ENCODE measurements around the gene PCNX4.

Gene PCNX4

DNA sequence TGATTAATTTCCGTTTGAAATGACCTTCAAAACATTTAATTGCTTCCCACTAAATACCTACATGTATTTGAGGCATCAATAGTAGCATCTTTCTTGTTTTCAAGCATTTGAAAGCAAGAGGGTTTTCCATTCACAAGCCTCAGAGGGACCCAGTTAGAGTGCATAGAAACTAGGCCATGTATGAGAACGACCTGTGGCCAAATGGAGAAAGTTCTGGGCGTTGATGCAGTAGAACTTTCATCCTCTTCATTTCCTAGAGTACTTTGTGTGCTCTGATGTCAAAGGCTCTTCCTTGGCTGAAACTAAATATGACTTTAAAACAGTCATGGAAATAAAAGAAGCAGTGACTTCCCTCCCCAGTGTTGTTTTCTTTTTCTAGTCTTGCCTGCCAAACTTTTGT, 74.4 kb downstream of the PCNX4 start:
- TF ChIP-seq EZH2 (IDR thresholded peaks at IDR 0.05; ENCODE audit: borderline replicate concordance, low read length) (no peak), CTCF (IDR thresholded peaks at IDR 0.05; ENCODE audit: low read length) (no peak)
- H3K36me3 ChIP-seq (ENCODE audit: insufficient read depth, low read length): no peaks in the 10 kb centered on the region
- no peaks in the 10 kb centered on the region for H3F3A ChIP-seq (ENCODE audit: insufficient read depth, low read length)
- peak overlapping the region; percentile 91; the same call in 1 of the 2 replicates for H3K4me2 ChIP-seq (ENCODE audit: low read length)
- peaks cover 37% of the 10 kb centered on the region for H3K4me1 ChIP-seq (ENCODE audit: insufficient read depth, low read length, severe bottlenecking)
- H3K79me2 ChIP-seq (ENCODE audit: insufficient read depth, low read length): peaks cover 13% of the 10 kb centered on the region
- H3K9me3 ChIP-seq (ENCODE audit: low read length): no peaks in the 10 kb centered on the region
- H3K27ac ChIP-seq (ENCODE audit: low read depth, low read length, poor library complexity, severe bottlenecking): peak overlapping the region; percentile 29
- no peak overlapping the region for H3K9ac ChIP-seq (ENCODE audit: low read length)
- no peaks in the 10 kb centered on the region for H3K27me3 ChIP-seq (ENCODE audit: insufficient read depth, low read length)
- H3K9me2 ChIP-seq (ENCODE audit: low read depth, low read length): no peaks in the 10 kb centered on the region
- no peak overlapping the region for H2AFZ ChIP-seq (ENCODE audit: low read length)
- no peak overlapping the region for H3K4me3 ChIP-seq (ENCODE audit: low read depth, low read length, poor library complexity, severe bottlenecking)
- no peaks in the 10 kb centered on the region for H4K20me1 ChIP-seq (ENCODE audit: insufficient read depth, low read length)

GRCh38 chr14:60169722-60170121, 78.0 kb downstream of the PCNX4 start:
- H3K4me2 ChIP-seq (ENCODE audit: low read length): no peak overlapping the region
- H3K9me2 ChIP-seq (ENCODE audit: low read depth, low read length): no peaks in the 10 kb centered on the region
- H2AFZ ChIP-seq (ENCODE audit: low read length): no peak overlapping the region
- H3K79me2 ChIP-seq (ENCODE audit: insufficient read depth, low read length): no peaks in the 10 kb centered on the region
- H3K9ac ChIP-seq (ENCODE audit: low read length): no peak overlapping the region
- H3K36me3 ChIP-seq (ENCODE audit: insufficient read depth, low read length): no peaks in the 10 kb centered on the region
- H3K27me3 ChIP-seq (ENCODE audit: insufficient read depth, low read length): no peaks in the 10 kb centered on the region
- no peaks in the 10 kb centered on the region for H3K9me3 ChIP-seq (ENCODE audit: low read length)
- peaks cover 9% of the 10 kb centered on the region for H3K4me1 ChIP-seq (ENCODE audit: insufficient read depth, low read length, severe bottlenecking)
- no peak overlapping the region for H3K27ac ChIP-seq (ENCODE audit: low read depth, low read length, poor library complexity, severe bottlenecking)
- TF ChIP-seq EZH2 (IDR thresholded peaks at IDR 0.05; ENCODE audit: borderline replicate concordance, low read length) (no peak), CTCF (IDR thresholded peaks at IDR 0.05; ENCODE audit: low read length) (no peak)
- H3F3A ChIP-seq (ENCODE audit: insufficient read depth, low read length): no peaks in the 10 kb centered on the region
- no peak overlapping the region for H3K4me3 ChIP-seq (ENCODE audit: low read depth, low read length, poor library complexity, severe bottlenecking)
- H4K20me1 ChIP-seq (ENCODE audit: insufficient read depth, low read length): no peaks in the 10 kb centered on the region

- Histone ChIP-seq H3K4me2 (ENCODE audit: low read length) (no peak overlapping the region), H2AFZ (ENCODE audit: low read length) (no peak overlapping the region), H3K27ac (ENCODE audit: low read depth, low read length, poor library complexity, severe bottlenecking) (no peak overlapping the region), H3K9me3 (ENCODE audit: low read length) (no peaks in the 10 kb centered on the region), H3F3A (ENCODE audit: insufficient read depth, low read length) (no peaks in the 10 kb centered on the region), H3K27me3 (ENCODE audit: insufficient read depth, low read length) (no peaks in the 10 kb centered on the region), H3K9ac (ENCODE audit: low read length) (no peak overlapping the region), H4K20me1 (ENCODE audit: insufficient read depth, low read length) (no peaks in the 10 kb centered on the region), H3K4me3 (ENCODE audit: low read depth, low read length, poor library complexity, severe bottlenecking) (no peak overlapping the region), H3K36me3 (ENCODE audit: insufficient read depth, low read length) (no peaks in the 10 kb centered on the region), H3K79me2 (ENCODE audit: insufficient read depth, low read length) (no peaks in the 10 kb centered on the region), H3K9me2 (ENCODE audit: low read depth, low read length) (no peaks in the 10 kb centered on the region), H3K4me1 (ENCODE audit: insufficient read depth, low read length, severe bottlenecking) (peaks cover 3% of the 10 kb centered on the region)
- TF ChIP-seq CTCF (IDR thresholded peaks at IDR 0.05; ENCODE audit: low read length) (no peak), EZH2 (IDR thresholded peaks at IDR 0.05; ENCODE audit: borderline replicate concordance, low read length) (no peak)
Measured at GRCh38 chr14:60170948-60171347, 79.2 kb downstream of the PCNX4 start.

All from OCI-LY1 (cell line).